Right lobe of liver (tissue), 6 donors: ENCODE measurements around the gene PI16. TPM values are rescaled to one million over a fixed set of nuclear protein-coding genes. Genes with fewer than 3 reads are reported as not detected.

Experiments used
- ATAC-seq, 4 donors: fragments of 200-7000 bp; cut with Tn5 transposase; one replicate each; pipeline ENCODE4 v1.9.1; 2020; ENCODE audit warnings: mild to moderate bottlenecking in 4 of 4, moderate library complexity in 4 of 4
- DNase-seq, 3 donors: peaks; one replicate each; pipeline ENCODE4 v3.0.0-alpha.2; 2020
- H3K27ac ChIP-seq, 3 donors: fragments of 200-600 bp; one replicate each; pipeline ENCODE4 v1.8.0; 2022
- H3K27me3 ChIP-seq, 2 donors: fragments of 200-600 bp; one replicate each; pipeline ENCODE4 v1.8.0; 2022
- H3K36me3 ChIP-seq, 4 donors: fragments of 200-600 bp; sonication (generic) in 1 of 4; one replicate each; pipeline versions ENCODE4 v1.5.1 to v1.8.0; 2017 to 2022; ENCODE audit warnings: control low read depth in 1 of 4
- H3K4me1 ChIP-seq, 4 donors: fragments of 200-600 bp; sonication (generic) in 1 of 4; one replicate each; pipeline versions ENCODE4 v1.5.1 to v1.8.0; 2017 to 2022; ENCODE audit warnings: control low read depth in 1 of 4
- H3K4me3 ChIP-seq, 3 donors: fragments of 200-600 bp; one replicate each; pipeline ENCODE4 v1.8.0; 2022
- H3K9me3 ChIP-seq, 4 donors: fragments of 200-600 bp; sonication (generic) in 1 of 4; one replicate each; pipeline versions ENCODE4 v1.5.1 to v1.8.0; 2017 to 2022; ENCODE audit warnings: control low read depth in 1 of 4
- CTCF ChIP-seq, 4 donors: fragments of 200-600 bp in 3 of 4; fragments of 450-650 bp in 1 of 4; IDR thresholded peaks; one replicate each; pipeline versions ENCODE4 v1.5.1 to v1.8.0; 2016 to 2022; ENCODE audit warnings: antibody characterized with exemption in 4 of 4, mild to moderate bottlenecking in 2 of 4
- POLR2A ChIP-seq: fragments of 450-650 bp; IDR thresholded peaks from one replicate; pipeline ENCODE4 v1.6.1; 2017; ENCODE audit warnings: antibody characterized with exemption, mild to moderate bottlenecking
- WGBS: methylation state at CpG from one replicate; pipeline ENCODE4 v1.1.6; 2018; ENCODE audit warnings: low coverage, low lambda C conversion rate; ENCODE audit not compliant: insufficient coverage; ENCODE audit errors: missing lambda C conversion rate; 5-methylcytosine and 5-hydroxymethylcytosine counted together
- intact Hi-C, 2 donors: fragments of 100-400 bp; cut with DNase I; formaldehyde crosslinking; loops; one replicate each; pipeline versions ENCODE4 v1.11.2 to v1.14.1; 2022
- total RNA-seq, 6 experiments: library from RNA; depleted of rRNA in 2 of 6; stranded (reverse); fragments of >200 nt in 2 of 6; fragmentation: NEBNext Ultra II Directional in 3 of 6; extraction: Animal tissue kit (Norgen Biotek cat#: 25700) in 3 of 6; gene quantifications; one replicate each; pipeline versions ENCODE4 v1.1.0 to v1.2.4, GENCODE V29; 2016 to 2023
- donor health status: DM: no; HTN: yes; CAD: no.
- donor health status: DM: no; HTN: no; CAD: no.
- donor health status: DM: no; HTN: no; CAD: no.
- donor health status: DM: no; HTN: yes; CAD: no.
- donor health status: DM: no; HTN: yes; CAD: no.

Gene PI16
- total RNA-seq, 6 experiments from 2014 or later = 0.11 to 0.42 TPM; not detected in 4

DNA sequence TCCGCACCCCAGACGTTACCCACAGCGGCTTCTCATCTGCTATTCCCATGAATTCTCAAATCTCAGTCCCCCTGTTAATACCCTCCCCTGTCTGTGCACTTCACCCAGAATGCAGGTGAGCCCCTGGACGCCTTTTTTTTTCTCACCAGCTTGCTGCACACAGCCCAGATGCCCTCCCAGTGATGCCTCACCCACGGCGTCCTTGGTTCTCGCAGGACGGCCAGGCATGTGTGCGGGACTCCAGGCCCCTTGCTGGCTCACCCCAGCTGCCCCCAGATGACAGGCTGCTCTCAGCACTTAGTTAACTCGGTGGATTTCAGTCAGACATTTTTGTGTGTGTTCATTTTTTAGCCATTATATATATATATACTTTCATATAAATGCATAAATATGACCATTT lies 25.4 kb upstream of the PI16 start:
- Histone ChIP-seq H3K36me3 (no peaks in the 10 kb centered on the region), H3K27ac (no peak overlapping the region), H3K4me3 (no peak overlapping the region), H3K9me3 (no peaks in the 10 kb centered on the region), H3K4me1 (no peaks in the 10 kb centered on the region), H3K27me3 (no peaks in the 10 kb centered on the region)
- ATAC-seq = no peak
- TF ChIP-seq CTCF (IDR thresholded peaks at IDR 0.05) = no peak
- TF ChIP-seq POLR2A = no peak
- intact Hi-C loops = no loop called here
- 76% methylated on average over 6 of the region's 10 CpGs for WGBS
- no peak for DNase-seq

DNA sequence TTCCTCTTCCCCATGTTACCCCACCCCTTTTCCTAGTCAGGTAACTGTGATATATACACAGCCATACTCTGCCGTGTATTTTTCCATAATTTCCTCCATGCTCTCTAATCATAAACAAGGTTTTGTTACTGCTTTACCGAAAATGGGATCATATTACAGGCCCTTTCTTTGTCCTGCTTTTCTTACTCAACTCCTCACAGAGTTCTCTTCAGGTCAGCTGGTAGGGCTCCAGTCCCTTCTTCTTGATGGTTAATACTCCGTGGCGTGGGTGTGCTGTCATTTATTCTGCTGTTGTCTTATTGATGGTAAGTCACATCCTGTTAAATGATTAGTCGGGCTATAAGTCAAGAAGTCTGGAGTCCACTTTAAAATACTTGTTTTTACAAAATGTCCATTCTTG lies 24.9 kb upstream of the PI16 start:
- ATAC-seq (no peak), DNase-seq (no peak)
- Histone ChIP-seq H3K4me3 (no peak overlapping the region), H3K27me3 (no peaks in the 10 kb centered on the region), H3K9me3 (no peaks in the 10 kb centered on the region), H3K36me3 (no peaks in the 10 kb centered on the region), H3K4me1 (no peaks in the 10 kb centered on the region), H3K27ac (no peak overlapping the region)
- WGBS = 60% methylated on average over 5 of the region's 5 CpGs
- TF ChIP-seq POLR2A (no peak), CTCF (IDR thresholded peaks at IDR 0.05) (no peak)
- intact Hi-C loops = no loop called here

- no peak for DNase-seq
- intact Hi-C loops = no loop called here
Measured at GRCh38 chr6:36930483-36930882, 24.1 kb upstream of the PI16 start.

GRCh38 chr6:36933102-36933501 lies 21.4 kb upstream of the PI16 start:
- Histone ChIP-seq H3K27me3 (no peaks in the 10 kb centered on the region), H3K4me3 (no peak overlapping the region), H3K9me3 (no peaks in the 10 kb centered on the region), H3K4me1 (no peaks in the 10 kb centered on the region), H3K36me3 (no peaks in the 10 kb centered on the region), H3K27ac (no peak overlapping the region)
- TF ChIP-seq CTCF (IDR thresholded peaks at IDR 0.05) (no peak), POLR2A (no peak)
- DNase-seq = no peak
- ATAC-seq = no peak
- 70% methylated on average over 2 of the region's 2 CpGs for WGBS
- intact Hi-C loops = no loop called here

More at GRCh38 chr6:36930483-36930882, 24.1 kb upstream of the PI16 start:
- Histone ChIP-seq H3K4me1 (no peaks in the 10 kb centered on the region), H3K4me3 (no peak overlapping the region), H3K27ac (no peak overlapping the region), H3K27me3 (no peaks in the 10 kb centered on the region), H3K9me3 (no peaks in the 10 kb centered on the region), H3K36me3 (no peaks in the 10 kb centered on the region)
- TF ChIP-seq POLR2A (no peak), CTCF (IDR thresholded peaks at IDR 0.05) (no peak)
- peak in 2 of 4 donors; percentile 11 to 29 for ATAC-seq
- 88% methylated on average over 4 of the region's 4 CpGs for WGBS

DNA sequence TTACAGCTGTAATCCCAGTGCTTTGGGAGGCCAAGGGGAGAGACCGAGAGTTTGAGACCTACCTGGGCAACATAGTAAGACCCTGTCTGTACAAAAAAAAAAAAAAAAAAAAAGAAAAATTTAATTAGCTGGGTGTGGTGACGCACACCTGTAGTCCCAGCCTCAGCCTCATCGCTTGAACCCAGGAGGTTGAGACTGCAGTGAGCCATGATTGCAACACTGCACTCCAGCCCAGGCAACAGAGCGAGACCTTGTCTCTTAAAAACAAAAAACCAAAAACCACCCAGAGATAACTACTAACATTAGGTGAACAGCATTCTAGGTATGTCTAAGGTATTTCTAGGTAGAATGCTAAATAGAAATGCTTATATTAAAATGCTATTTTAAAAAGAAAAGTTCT lies 21.0 kb upstream of the PI16 start:
- intact Hi-C loops = no loop called here
- Histone ChIP-seq H3K27ac (no peak overlapping the region), H3K4me1 (no peaks in the 10 kb centered on the region), H3K4me3 (no peak overlapping the region), H3K9me3 (no peaks in the 10 kb centered on the region), H3K27me3 (no peaks in the 10 kb centered on the region), H3K36me3 (no peaks in the 10 kb centered on the region)
- no peak for ATAC-seq
- TF ChIP-seq CTCF (IDR thresholded peaks at IDR 0.05) (no peak), POLR2A (no peak)
- DNase-seq = no peak
- 72% methylated on average over 4 of the region's 4 CpGs for WGBS
